Bronchial epithelial cell (primary cell): Measurements from ENCODE around the gene MADCAM1. TPM values are rescaled to one million over a fixed set of nuclear protein-coding genes. Genes with fewer than 3 reads are reported as not detected.

ENCODE experiments used
- DNase-seq: peaks from one replicate; pipeline ENCODE4 v3.0.0-alpha.2; 2010; ENCODE audit warnings: low read depth
- FAIRE-seq: peaks from 2 replicates; lab custom pipeline; 2011; peaks lifted over from hg19 to GRCh38; lab: Jason Lieb, UNC
- H3K27me3 ChIP-seq: 2 replicates; pipeline ENCODE4 v1.5.1; 2011; ENCODE audit warnings: low read length; ENCODE audit not compliant: control insufficient read depth, insufficient read depth
- H3K36me3 ChIP-seq: 2 replicates; pipeline ENCODE4 v1.5.1; 2011; ENCODE audit warnings: low read length; ENCODE audit not compliant: control insufficient read depth, insufficient read depth
- H3K4me3 ChIP-seq: 2 replicates; pipeline ENCODE4 v1.5.1; 2011; ENCODE audit warnings: mild to moderate bottlenecking, low read depth, low read length, control low read depth
- total RNA-seq: library from RNA; depleted of rRNA; stranded (reverse); fragments of >200 nt; gene quantifications from 2 replicates; pipeline ENCODE4 v1.2.1, GENCODE V29; 2014
- TF ChIP-seq, protein P1 (sequence below): IDR thresholded peaks from 2 replicates; pipeline ENCODE4 v1.5.1; 2011; ENCODE audit warnings: mild to moderate bottlenecking, moderate library complexity, low read length, control low read depth, inconsistent platforms; ENCODE audit not compliant: insufficient read depth, severe bottlenecking

The MADCAM1 gene
- total RNA-seq, 1 donor from 2014 or later, result not detected

- Histone ChIP-seq H3K27me3 (no peaks in the 10 kb centered on the region), H3K4me3 (no peak overlapping the region), H3K36me3 (no peaks in the 10 kb centered on the region)
- DNase-seq, result no peak
- TF ChIP-seq, protein P1, sequence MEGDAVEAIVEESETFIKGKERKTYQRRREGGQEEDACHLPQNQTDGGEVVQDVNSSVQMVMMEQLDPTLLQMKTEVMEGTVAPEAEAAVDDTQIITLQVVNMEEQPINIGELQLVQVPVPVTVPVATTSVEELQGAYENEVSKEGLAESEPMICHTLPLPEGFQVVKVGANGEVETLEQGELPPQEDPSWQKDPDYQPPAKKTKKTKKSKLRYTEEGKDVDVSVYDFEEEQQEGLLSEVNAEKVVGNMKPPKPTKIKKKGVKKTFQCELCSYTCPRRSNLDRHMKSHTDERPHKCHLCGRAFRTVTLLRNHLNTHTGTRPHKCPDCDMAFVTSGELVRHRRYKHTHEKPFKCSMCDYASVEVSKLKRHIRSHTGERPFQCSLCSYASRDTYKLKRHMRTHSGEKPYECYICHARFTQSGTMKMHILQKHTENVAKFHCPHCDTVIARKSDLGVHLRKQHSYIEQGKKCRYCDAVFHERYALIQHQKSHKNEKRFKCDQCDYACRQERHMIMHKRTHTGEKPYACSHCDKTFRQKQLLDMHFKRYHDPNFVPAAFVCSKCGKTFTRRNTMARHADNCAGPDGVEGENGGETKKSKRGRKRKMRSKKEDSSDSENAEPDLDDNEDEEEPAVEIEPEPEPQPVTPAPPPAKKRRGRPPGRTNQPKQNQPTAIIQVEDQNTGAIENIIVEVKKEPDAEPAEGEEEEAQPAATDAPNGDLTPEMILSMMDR, result no peak
- FAIRE-seq, result no peak
These were observed 42.7 kb upstream of the MADCAM1 start for GRCh38 chr19:453606-454005.

- H3K27me3 ChIP-seq, result peaks cover 4% of the 10 kb centered on the region
- no peaks in the 10 kb centered on the region for H3K36me3 ChIP-seq
- TF ChIP-seq, protein P1, result no peak
- H3K4me3 ChIP-seq, result no peak overlapping the region
- FAIRE-seq (no peak), DNase-seq (no peak)
These were observed 41.1 kb upstream of the MADCAM1 start for GRCh38 chr19:455031-455705.

GRCh38 chr19:455851-456546 is 40.3 kb upstream of the MADCAM1 start:
- FAIRE-seq (no peak), DNase-seq (no peak)
- Histone ChIP-seq H3K36me3 (no peaks in the 10 kb centered on the region), H3K27me3 (peaks cover 4% of the 10 kb centered on the region), H3K4me3 (no peak overlapping the region)
- TF ChIP-seq, protein P1, result no peak

GRCh38 chr19:456547-457110 is 39.7 kb upstream of the MADCAM1 start:
- Histone ChIP-seq H3K36me3 (no peaks in the 10 kb centered on the region), H3K27me3 (peaks cover 4% of the 10 kb centered on the region), H3K4me3 (no peak overlapping the region)
- TF ChIP-seq, protein P1, result no peak
- no peak for DNase-seq
- no peak for FAIRE-seq

- TF ChIP-seq, protein P1, result no peak
- FAIRE-seq (no peak), DNase-seq (no peak)
- Histone ChIP-seq H3K4me3 (no peak overlapping the region), H3K36me3 (no peaks in the 10 kb centered on the region), H3K27me3 (peaks cover 9% of the 10 kb centered on the region)
These were observed 38.6 kb upstream of the MADCAM1 start for GRCh38 chr19:457636-458035.
